HPDE6-E6E7 (cell line): ENCODE measurements around the gene SLCO3A1.

ENCODE experiments used
- DNase-seq: peaks from one replicate; pipeline ENCODE4 v3.0.0; 2011; ENCODE audit warnings: missing footprints; ENCODE audit errors: extremely low spot score

Gene SLCO3A1

DNA sequence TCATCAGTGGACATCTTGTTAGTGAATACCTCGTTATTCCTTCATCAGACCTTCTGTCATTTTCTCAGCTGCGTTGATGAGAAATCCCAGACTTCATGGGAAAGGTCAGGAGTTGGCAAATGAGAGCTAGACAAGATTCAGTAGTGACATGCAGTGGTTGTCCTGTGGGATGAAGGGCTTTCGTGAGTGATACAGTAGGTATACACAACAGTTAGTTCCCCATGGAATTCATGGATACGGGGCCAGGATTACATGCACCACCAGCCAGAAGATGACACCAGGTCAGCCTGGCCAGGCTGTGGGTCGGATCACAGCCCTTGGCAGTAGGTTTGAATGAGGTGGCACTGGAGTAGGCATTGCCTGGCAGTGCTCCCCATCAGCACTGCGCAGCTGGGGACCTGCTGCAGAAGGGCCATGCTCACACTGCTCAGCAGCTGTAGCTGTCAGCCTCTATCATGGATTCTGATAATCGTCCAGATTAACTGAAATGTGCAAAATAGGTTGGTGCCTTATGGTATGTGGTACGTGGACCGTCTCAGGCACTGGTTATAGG, 150.1 kb downstream of the SLCO3A1 start:
- DNase-seq, result no peak

DNA sequence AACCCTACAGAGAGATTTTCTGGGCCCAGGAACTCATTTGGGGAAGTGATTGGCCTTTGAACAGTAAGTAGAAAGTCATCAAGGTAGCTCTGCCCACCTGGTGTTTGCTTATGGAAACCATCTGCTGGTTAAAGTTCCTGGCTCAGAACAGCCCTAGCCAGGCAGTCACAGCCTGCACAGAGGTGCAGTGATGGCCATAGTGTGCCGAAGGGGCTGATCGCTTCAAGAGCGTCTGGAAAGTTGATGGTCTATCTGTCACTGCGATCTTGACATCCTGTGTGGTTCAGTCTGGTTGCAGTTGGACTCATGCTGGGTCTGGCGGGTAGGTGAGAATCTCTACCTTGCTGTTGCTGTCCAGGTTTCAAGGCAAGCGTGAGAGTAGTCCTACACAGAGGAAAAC, 151.6 kb downstream of the SLCO3A1 start:
- DNase-seq, result no peak

DNA sequence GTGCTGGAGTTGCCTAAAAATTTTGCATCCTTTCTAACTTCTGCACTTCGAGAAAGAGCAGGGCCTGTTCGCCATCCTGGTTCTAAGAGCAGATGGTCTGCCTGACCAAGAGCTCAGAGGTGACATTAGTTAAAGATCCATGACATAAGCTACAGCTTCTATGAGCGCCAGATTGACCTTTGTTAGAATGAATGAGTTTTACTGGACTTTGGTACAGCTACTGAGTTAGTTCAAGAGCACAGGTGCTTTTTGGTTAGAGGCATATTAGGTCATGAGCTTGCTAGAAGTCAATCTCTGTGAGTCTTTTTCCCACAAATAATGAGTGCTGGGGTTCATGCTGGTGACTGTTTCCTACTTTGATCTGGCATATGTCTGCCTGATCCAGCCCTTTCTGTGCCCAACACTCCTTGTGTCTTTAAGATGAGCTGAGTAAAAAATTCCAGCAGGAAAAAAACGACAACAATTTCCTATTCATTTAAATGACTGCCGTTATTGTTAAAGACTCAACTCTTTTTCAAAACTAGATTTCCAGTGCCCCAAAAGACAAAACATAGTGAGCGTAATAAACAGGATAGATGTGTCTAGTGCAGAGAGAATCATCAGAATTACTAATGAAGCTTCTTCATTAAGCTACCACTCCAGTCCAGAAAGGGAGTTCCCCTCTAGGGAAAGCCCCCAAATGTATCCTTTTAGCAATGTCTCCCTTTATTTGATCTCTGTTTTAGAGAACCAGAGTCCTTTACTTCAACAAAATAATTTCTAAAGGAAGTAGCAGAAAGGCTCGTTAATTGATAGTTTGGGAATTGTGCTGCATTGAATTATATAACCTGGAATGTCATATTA, 152.9 kb downstream of the SLCO3A1 start:
- DNase-seq, result no peak

DNA sequence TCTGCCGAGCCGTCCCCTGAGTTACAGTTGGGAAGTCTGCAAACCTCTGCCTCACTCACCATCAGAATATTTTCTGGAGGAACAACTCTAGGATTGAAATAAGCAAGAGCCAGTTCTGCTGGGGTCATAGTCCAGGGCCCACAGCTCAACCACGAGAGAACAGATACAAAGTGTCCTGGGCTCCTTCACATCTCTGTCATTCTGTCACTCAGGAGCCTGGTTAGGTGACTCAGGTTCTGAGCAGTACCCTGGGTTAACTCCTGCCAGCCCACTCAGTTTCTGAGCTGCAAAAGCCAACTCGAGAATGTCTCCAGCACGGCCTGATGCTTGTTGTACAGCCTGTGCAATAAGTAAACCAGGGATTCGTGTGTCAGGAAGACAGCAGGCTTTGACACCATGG, 155.7 kb downstream of the SLCO3A1 start:
- DNase-seq, result no peak

DNA sequence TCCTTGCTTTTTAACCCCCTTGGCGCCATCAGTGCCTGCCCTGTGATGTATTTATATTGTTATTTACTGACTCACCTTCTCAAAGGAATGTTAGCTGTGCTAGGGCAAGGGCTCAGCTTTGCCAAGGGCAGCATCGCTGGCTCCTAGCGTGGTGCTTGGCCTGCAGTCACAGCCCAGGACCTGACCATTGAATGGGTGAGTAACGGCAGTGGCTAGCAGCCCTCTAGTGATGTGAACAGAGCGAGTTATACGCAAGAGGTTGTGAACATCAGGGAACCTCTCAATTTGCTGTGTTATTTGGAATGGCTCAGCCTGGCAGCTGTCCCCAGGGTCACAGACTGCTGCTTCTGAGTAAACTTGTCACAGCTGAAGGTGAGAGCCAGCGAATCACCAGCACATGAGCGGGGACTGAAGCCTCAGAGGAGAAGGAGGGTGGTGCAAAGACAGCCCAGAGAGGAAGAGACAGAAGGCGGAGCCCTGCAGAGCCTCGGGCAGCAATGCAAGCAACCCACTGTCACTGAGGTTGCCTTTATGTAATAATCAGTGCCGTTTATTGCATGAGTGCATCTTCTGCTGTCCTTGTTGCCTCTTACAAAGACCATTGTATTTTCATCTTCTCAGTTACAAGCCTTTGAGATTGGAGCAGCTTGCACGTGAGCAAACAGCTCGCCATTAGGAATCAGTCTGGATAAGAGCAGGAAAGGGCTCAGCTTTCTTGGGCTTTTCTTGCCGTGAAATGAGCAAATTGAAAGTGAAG, 158.3 kb downstream of the SLCO3A1 start:
- DNase-seq, result peak; percentile 53

DNA sequence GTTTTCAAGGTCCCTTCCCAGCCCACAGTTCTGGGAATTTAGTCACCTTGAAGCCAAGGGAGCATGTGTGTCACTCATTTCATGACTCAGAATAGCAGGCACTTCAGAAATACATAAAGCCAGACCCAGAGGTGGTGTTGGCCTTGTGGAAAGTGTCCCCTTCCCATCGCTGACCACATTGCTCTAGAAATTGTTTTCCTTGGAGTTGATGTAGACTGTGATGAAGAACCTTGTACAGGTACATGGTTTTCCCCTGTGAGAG, 158.8 kb downstream of the SLCO3A1 start:
- no peak for DNase-seq

DNA sequence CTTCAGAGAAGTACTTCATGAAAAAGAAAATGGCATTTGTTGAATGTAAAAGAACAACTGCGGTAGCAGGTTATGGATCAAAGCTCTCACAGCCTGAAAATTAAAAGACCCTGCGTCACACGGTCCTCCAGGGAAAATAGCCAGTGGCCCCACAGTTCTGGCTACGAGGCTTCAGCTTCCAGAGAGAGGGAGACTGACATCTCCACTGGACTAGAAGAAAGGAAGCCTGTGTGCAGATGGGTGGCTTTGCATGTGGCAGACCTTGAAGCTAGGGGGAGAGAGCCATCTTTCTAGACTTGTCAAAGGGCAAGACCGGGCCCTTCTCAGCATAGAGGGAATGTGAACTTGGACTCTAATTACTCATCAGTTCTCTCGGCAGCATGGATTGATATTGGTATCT, 159.4 kb downstream of the SLCO3A1 start:
- no peak for DNase-seq

DNA sequence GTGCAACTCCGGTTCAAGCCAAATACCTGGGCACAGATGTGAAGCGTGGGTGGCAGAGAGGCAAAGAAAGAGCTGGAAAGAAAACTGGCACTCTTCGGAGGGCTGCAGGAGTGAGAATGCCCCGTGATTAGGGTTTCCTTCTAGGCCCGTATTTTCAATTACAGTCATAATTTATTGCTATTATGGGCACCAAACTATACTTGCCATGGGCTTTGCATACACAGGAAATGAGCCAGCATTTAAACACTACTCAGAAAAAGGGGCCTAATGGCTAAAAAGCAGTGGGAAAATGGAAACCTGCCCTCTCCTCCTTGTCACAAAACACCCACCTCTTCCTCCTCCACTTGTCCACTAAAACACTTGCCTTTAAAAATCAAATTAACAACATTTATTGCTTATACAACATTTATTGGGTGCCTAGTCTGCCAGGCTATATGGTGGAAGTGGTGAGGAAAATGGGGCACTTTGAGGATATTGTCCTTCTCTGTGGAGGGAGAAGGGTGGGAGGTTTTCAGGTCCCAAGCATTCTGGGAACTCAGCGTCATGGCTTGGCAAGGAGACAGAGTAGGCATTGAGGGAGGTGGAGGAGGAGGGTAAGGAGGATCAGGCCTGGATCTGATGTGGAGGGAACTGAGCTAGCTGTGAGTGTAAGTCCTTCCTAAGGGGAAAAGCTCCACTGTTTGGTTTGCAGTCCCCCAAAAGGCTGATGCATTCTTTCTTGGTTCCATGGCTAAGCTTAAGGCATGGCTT, 160.9 kb downstream of the SLCO3A1 start:
- no peak for DNase-seq

DNA sequence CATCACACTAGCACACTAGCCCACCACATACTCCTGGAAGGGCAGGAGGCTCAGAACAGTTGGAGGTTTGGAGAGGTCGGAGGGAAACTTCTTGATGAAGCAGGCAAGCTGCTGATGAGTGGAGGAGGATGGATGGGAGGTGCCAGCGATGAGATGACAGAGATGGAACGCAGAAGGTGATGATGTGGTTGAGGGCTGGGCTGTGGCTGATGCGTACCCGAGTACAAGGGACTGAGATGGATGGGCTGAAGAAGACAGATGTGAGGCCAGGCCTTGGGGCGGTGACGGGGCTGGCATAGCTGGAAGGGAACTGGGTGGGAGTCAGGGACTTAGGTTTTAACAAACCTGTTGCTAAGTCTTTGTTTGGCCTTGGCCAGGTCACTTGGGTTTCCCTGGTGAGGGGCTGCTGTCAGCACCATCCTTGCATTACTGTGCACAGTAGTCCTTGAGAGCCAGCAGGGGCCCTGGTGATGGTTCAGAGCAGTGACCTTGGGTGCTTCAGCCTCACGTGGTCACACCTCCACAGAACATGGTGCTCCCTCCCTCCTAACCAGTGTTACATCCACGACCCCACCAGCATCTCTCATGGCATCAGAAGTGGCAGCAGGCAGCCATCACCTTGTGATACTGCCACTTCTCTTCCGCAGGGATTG, 164.5 kb downstream of the SLCO3A1 start:
- DNase-seq, result no peak

DNA sequence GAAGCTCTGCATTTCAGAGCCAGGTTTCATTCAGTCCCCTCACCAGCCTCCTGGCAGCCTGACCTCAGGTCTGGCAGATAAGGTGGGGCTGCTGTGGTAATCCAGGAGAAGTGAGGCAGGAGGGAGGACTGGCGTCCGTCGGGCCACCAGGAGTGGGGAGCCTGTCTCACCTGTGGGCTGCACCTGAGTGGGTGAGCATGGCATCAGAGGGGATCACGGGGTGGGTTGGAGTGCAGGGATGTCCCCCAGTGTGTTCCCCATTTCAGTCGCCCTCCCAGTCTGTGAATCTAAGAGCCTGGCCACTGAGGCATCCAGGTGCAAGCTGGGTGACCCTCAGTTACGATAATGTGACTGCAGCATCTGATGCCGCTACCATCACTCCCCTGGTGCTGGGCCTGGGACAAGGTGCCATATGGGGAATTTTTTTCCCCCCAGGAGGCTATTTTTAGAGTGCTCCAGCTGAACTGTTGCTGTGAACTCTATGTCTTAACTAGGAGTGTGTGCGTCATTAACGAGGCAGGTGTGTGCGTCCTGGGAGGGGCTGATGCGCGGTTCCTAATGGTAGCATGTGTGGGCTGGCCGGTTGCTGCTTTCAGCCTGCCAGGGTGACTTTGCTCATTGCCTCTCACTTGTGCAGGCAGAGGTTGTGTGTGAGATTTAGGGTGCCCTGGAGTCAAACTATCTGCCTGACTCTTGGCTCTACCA, 165.2 kb downstream of the SLCO3A1 start:
- DNase-seq, result no peak

DNA sequence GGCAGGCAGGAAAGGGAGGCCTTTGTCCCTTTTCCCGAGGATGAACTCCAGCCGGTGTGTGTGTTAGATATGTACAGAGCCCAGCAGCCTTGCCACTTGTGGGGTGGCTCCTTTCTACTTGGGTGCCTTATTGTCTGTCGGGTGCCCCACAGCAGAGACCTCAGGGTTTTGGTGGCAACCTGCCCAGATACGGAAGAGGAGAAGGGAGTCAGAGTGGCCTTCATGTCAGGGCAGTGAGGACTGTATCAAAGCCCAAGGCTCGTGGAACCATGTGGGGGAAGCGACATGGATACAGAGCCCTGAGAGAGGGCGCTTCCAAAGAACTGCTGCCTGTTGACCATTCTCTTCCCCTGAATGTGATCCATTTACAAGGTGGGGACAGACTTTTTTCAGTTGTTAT, 166.2 kb downstream of the SLCO3A1 start:
- DNase-seq, result no peak

DNA sequence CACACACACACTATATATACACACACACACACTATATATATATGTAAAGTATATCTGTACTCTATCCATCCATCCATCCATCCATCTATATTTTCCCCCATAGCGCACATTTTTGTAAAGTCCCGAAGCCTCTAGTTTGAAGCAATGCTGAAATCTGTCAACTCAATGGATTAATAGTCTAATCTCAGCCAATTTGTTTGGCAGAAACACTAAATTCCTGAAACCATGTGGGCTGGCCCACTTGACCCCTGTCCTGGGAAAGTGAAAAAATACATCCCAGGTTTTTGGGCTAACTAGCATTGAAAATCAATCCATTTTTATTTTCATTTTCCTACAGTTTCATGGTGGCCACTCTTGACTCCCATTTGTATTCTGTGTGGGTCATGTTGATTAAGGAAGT, 166.7 kb downstream of the SLCO3A1 start:
- DNase-seq, result no peak

DNA sequence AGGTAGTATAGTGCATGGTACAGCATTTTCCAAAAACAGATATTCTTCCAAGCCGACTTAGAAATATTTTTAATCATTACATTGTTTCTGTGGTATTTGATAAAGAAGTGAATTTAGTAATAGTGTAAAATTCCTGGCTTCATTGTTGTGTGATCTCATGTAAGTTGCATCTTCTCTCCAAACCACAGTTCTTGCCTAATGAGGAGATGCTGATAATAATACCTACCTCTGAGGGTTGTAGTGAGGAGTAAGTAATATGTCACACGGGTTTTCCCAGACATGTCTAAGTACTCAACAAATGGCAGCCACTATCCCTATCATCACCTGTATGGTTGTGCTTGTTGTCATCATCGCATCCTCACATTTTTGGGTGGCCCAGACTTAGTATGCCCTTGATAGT, 167.3 kb downstream of the SLCO3A1 start:
- no peak for DNase-seq

DNA sequence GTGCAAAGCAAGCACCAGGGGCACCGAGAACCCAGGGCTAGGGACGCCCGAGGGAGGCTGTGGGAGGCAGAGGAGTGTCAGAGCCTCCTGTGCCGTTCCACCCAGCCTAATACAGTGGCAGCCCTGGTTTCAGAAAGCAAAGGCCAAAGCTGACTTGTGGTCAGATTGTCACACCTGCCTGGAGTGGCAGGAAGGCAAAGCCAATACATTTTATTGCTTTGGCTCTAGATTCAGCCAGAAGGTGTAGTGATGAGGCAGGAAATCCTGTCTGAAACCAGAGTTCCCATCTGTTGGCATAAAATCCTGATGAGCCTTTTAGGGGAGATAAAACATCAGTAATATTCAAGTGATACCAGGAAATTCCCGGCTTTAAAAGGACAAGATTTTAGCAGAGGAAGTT, 168.3 kb downstream of the SLCO3A1 start:
- DNase-seq, result no peak

DNA sequence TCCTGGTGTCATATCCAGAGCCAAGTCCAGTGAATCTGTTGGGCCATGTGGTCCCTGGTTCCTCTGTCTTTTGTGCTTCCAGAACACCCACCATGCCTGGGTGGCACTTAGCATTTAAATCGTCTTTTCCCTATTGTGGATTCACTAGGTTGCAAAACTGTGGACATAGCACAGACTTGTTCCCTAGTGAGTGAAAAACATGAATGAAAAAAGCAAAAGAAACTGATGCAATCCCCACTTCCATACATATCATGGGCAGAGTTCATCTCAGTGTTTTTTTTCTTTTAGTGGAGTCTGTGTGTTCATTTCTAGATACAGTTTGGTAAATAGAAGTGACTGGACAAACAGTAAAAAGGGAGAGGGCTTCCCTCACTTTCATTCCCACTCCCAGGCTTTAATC, 170.5 kb downstream of the SLCO3A1 start:
- DNase-seq, result no peak

DNA sequence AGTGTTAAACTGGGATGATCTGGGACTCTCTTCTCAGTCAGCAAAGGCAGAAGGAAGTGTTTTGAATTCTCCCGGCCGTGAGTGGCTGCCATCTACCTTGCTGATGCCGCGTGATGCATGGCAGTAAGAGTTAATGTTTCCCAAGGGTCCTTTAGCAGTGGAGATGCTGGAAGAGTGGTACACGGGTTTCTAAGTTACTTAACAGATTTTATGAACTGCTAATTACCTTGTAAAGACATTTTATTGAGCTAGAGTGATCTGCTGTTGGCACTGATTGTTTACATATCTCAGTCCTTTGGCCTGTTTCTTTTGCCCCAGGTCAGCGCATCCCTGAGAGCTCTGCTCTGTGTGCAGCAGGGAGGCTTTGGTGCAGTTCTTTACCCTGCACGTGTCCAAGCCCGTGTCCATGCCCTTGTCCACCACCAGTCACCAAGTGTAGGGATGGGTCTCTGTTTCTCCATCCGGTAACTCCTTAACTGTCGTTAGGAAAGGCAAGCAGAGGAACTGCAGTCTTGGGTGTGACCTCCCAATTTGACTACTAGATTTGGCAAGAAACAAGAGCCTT, 172.3 kb downstream of the SLCO3A1 start:
- no peak for DNase-seq

DNA sequence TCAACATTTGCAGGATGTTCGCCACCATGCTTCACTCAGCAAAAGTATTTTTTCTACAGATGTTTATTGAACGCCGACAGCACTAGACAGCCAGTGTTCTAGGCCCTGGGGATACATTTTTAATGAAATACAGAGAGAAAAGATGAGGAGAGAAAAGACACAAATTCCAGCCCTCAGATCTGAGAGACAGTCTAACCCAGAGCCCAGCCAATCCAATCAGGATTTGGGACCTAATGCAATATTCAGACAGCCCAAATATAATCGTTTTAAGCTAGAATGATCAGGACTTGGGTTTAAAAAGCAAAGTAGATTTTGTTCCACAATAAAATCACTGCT, 174.8 kb downstream of the SLCO3A1 start:
- no peak for DNase-seq

DNA sequence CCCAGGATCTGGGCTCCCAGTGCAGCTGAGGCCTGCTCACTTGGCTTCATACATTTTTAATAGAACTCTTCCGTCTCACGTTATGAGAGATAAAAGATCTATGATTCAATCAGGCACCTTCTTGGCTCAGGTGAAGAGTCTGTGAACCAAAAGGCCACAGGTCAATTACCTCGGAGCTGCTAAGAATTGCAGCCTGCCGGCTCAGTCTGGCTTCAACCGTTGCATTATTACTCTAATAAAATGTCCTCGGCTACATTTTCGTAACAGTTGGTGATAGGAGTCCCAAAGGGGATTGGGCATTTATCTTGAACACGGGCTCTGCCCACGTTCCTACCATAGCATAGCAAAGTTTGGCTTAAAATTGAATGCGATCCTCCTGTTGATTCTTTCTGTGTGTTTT, 176.3 kb downstream of the SLCO3A1 start:
- DNase-seq, result no peak

DNA sequence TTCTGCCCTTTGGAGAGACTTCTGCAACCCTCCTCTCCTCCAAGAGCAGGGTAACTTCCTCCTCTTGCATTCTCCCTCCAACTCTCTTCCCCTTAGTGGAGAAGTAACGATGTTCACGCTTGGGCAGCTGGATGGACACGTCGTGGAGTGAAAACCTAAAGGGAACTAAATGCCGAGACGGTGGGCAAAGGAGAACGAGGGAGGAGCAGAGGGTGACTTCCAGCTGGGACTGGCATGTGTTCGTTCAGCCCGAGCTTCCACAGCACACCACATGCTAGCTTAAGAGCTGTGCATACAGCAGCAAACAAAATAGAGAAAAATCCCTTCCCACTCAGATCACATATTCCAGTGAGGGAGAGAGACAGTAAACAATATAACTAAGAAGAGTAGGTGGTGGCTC, 179.8 kb downstream of the SLCO3A1 start:
- DNase-seq, result no peak

DNA sequence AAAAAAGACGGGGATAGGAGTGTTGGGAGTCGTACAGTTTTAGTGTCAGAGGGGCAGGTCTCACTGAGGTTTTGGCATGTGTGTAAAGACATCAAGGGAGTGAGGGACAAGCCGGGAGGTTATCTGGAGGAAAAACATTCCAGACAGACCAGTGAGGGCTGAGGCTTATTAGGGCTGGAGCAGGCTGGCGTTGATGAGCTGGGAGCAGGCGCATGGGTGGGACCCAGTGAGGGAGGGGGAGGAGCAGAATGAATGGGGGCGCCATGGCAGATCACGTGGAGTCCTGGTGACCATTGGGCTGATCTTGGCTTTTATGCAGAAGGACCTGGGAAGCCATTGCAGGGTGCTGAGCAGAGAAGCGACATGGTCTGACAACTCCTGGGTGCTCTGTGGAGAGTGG, 180.2 kb downstream of the SLCO3A1 start:
- no peak for DNase-seq

DNA sequence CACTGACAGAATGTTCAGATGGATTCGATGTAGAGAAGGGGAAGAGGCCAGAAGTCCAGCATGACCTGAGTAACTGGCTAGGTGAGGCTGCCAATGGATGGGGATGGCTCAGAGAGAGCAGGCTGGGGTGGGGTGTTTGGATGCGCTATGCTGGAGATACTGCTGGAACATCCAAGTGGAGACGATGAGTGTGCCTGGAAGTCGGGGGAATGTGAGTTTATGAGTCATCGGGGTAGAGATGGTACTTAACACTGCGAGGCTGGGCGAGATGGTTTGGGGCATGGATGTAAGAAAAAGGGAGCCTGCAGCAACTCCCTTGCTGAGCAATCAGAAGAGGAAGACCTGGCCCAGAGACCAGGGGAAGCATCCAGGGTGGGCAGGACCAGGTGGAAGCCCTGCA, 180.7 kb downstream of the SLCO3A1 start:
- no peak for DNase-seq
